ENCODE data around the gene SURF4.

The SURF4 gene

DNA sequence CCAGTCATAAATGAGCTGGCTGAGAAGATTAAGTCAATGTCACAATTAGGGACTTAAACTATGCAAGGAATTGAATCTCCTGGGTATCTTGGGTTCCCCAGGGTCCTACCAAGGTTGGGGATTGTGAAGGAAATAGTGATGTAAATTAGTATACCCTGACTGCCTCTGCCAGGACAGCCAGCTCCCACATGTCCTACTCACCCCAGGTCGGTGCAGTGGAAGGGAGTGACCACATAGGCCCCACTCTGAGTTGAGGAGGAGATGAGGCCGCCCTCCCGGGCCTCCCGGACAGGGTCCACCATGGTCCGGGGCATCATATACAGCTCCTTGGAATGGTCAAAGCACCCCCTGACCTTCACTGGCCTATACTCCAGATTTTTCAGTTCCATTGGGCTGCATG is 22.3 kb downstream of the SURF4 start:
- in situ Hi-C loops (cut with MboI; ENCODE audit: low sequenced_read_pairs): no loop called here

DNA sequence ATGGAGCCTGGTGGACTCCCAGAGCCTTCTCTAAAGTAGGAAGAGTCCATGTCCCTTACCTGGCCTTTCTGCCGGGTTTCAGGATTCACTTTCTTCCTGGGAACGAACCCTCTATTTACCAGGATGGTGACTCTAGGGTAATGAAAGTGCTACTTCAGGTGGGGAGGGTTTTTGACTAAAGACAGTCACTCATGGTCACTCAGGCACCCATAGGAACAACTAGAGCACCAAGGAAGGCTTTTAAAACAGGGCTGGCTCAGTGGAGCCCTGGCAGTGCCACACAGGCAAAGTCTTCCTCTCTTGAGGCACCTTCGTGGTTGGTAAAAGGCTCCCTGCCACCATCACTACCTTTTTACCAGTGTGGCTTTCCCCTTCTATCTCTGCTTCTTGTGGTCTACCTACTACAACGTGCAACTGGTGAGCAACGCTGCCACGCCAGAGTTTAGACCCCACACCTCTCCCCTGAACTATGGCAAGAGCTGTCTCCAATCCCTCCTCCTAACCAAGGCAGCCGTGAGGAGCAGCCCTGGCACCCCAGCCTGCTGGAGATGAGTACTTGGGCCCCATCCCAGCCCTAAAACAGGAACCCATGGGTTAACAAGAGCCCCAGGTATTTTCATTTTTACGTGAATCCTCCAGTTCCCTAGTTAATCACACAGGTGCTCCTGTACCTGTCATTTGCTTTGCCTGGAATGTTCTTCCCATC is 23.1 kb downstream of the SURF4 start:
- in situ Hi-C loops (cut with MboI; ENCODE audit: low sequenced_read_pairs): no loop called here

DNA sequence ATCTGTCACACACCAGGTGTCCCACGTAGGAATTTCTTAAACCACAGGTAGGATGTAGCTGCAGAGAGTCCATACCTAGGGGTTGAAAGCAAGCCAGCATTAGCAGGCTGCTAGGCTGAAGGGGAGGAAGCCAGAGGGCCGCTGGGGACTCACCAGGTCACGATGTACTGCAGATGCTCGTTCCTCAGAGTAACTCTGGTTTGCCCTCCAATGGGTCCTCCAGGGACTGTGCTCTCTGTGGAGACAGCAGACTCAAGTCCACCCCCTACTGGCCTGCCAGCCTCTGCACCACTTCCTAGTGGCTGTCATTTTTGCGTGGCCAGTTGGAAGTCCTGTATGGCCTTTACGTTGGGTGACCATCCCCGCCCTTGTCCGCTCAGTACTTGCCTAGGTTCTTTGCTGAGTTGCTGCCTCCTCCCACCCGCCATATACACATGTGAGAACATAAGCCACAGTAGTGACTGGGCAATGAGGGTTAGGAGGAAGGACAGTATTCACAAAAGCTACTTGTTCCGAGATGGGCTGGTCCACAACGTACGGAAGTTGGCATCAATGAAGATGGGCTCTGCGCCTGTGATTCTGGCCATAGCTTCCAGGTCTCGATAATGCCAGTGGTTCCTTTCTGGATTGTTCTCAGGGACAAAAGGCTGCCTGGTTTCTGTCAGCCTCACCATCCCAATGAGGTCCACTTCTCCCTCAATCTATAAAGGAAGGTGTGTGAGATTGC is 23.8 kb downstream of the SURF4 start:
- in situ Hi-C loops (cut with MboI; ENCODE audit: low sequenced_read_pairs): no loop called here

DNA sequence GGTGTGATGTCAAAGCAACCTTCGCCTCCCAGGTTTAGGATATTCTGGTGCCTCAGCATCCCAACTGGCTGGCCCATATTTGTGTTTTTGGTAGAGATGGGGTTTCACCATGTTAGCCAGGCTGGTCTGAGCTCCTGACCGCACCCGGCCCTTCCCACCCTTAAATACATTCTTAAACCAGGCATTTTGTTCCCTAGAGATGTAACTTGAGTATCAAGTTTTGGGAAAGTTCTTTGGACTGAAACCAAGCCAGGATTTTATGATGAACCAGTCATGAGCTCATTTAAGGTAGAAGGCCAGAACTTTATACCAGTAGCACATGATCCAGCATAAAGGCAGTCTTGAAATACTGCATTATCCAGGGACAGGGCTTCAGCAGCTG is 24.3 kb downstream of the SURF4 start:
- in situ Hi-C loops (cut with MboI; ENCODE audit: low sequenced_read_pairs): no loop called here

DNA sequence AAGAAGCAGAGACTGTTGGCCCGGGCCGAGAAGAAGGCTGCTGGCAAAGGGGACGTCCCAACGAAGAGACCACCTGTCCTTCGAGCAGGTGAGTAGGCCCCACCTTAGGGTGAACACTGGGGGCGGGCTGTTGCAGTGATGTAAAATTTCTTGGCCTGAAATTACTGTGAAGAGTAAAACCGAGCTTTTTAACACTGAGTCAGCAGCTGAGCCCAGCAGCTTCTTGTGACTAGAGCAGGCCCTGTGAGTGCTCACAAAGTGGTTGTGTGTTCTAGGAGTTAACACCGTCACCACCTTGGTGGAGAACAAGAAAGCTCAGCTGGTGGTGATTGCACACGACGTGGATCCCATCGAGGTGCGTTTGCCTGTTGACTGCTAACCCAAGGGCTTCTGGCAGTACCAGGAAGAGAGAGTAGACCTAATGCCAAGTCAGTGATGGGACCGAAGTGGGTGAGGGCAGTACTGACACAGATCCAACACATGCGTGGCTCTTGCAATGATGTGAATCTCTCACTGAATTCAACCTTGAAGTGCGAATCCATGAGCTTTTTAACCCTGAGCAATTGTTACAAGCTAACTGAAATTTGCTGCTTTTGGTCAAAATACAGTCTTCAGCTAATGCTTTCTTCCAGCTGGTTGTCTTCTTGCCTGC is 25.8 kb downstream of the SURF4 start:
- in situ Hi-C loops (cut with MboI; ENCODE audit: low sequenced_read_pairs): no loop called here

DNA sequence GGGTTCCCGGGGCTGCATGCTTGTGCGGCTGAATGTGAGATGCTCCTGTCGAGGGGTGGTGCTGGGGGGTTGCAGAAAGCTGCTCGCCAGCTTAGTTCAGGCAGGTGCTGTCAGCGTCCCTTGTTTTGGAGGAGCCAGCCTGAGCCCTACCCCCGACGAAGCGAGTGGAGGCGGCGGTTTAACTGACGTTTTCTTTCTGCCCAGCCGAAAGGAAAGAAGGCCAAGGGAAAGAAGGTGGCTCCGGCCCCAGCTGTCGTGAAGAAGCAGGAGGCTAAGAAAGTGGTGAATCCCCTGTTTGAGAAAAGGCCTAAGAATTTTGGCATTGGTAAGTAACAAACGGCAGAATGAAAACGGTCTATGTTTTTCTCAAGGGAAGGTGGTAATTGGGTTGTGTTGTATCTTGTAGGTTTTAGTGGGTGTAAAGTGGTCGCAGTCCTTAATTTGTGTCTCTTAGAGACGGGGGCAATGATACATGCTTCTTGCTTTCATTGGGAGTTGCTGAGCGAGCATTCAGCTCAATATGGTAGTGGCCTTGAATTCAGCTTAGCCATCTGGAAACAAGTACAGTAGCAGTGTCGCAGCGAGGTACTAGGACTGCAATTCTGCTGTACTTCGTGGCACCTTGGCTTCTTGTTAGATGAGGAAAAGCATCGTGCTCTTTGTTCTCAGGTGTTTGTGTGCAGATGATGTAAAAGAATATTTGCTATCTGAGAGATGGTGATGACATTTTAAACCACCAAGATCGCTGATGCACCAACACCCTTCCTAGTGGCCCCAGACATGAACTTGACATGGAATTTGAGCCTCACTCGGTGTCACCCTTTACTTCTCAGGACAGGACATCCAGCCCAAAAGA is 26.9 kb downstream of the SURF4 start:
- in situ Hi-C loops (cut with MboI; ENCODE audit: low sequenced_read_pairs): no loop called here

DNA sequence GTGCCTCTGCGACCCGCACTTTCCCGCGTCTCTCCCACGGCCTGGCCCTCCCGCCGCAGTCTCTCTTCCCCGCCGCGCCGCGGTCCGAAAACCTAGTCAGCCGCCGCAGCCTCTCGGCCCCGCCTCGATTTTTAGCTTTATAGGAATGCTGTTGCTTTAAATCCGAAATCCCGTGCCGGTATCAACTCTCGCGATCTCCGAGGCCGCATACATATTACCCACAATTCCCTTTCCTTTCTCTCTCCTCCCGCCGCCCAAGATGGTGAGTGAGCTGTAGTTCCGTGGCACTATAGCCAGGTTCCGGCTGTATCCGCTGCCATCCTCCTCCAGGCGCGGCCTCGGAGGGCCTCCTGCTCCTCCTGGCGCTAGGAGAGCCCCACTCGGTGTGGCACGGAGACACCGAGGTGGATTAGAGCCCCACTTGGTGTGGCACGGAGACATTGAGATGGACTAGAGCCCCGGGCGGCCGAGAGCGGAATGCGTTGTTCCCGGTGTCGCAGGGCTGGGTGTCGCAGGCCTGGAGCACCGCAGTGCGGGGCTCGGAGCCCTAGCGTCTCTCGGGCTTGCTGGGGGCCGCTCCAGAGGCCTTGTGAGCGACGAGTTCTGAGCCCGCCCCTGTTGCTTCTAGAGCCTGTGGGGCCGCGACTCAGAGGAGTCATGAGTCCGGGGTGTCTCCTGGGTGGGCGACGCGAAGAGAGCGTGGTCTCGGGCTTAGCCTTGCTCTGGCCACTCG is 27.7 kb downstream of the SURF4 start, which contains the start of the genes MED22 and RPL7A:
TSS of gene MED22 (minus strand) at position 147 of the 733 bp plus-strand sequence. CDS start 1,469 bp downstream, outside the sequence.
TSS of gene RPL7A (plus strand) at position 234 of the 733 bp plus-strand sequence. CDS start at position 260, 26 bp downstream.
- in situ Hi-C loops (cut with MboI; ENCODE audit: low sequenced_read_pairs): no loop called here

DNA sequence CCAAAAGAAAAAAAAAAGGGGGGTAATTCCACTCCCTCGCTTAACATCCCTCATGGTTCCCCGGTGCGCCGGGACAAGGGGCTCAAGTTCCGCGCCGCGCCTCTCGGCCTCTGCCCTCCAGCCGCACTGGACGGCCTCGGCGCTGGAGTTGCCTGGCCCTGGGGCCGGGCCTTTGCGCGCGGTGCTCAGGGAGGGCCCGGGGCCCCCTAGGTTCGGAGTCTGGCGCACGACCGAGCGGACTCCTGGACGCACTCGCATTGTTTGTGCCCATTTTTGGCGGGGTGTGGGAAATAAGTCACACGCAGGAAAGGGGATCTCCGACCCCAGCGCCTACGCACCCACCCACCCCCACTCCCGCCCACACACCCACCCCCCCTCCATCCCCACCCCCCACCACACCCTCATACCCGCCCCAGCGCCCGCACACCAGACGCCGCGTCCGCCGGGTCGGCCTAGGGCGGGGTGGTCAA is 28.3 kb downstream of the SURF4 start:
- in situ Hi-C loops (cut with MboI; ENCODE audit: low sequenced_read_pairs): no loop called here

DNA sequence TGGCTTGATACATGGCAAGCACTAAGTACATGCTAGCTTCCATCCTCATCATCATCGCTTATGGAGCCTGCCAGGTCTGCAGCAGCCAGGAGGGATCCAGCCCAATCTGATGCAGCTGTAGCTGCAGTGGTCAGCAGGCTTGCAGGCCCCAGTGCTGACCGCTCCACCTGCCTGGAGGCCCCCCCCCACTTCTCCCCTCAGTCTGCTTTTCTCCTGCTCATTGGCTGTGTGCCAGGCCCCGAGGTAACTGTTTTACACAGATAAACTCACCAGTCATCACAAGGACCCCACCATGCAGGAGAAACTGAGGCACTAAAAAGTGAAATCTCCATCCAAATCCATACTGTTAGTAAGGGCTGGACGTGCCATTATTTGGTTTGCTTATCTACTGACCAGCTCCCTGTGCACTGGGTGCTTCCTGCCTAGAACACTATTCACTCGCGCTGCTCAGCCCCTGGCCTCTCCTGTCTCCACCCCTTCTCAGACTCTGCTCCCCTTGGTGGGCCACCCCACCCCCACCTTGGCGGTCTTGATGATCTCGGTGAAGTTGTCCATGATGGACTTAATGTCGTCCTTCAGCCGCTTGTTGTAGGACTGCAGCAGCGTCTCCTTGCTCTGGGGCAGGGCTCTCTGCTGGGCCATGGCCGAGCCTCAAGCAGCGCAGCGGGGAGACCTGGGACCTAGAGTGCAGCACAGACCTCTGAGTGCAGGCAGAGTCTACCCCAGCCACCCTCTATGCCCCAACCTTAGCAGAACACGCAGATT is 29.7 kb downstream of the SURF4 start:
- in situ Hi-C loops (cut with MboI; ENCODE audit: low sequenced_read_pairs): no loop called here

DNA sequence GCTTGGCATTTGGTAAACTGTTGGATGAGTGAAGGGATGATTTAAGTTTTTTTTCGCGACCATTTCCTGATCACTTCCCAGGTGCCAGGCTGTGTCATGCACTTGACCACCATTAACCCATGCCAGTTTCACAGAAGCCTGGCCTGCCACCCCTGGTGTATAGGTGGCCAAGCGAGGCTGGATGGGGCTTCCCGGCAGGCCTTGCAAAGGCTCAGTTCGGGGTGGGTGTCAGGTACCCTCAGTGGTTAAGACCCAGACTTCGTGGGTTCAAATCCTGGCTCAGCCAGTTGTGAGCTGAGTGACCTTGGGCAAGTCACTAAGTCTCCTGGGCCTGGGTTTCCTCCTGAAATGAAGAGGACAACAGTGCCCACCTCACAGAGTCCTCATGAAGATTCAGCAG is 30.3 kb downstream of the SURF4 start:
- in situ Hi-C loops (cut with MboI; ENCODE audit: low sequenced_read_pairs): no loop called here

DNA sequence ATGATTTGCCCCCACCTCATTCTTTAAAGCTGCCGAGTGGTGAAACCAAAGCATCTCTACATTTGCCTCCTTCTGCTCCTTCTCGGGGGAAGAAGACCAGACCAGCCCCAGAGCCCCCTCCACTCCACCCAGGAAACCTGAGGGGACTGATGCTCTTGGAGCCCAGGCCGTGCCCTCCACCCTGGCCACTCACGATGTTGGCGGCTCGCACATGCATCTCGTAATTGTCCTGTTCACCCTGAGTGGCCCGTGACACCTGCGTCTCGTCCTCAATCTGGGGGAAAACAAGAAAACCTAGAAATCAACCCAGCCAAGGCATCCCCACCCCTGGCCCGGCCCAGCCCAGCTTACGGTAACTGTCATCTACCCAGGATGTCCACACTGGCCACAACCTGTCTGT is 30.9 kb downstream of the SURF4 start:
- in situ Hi-C loops (cut with MboI; ENCODE audit: low sequenced_read_pairs): no loop called here

DNA sequence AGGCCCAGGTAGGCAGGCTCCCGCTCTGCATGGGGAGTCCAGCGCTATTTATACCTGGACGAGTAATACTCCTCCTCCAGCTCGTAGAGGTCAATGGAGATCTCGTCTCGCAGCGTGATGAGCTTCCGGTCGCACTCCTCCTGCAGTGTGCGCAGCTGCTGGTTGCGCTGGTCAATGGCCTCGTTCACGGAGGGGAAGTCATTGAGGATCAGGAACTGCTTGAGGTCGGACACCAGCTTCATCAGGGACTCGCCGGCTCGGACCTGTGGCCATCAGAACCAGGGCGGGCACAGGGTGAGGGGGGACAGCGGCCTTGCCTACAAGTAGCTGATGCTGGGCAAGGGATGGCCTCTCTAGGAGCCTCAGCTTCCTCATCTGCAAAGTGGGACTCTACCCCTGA is 31.8 kb downstream of the SURF4 start:
- in situ Hi-C loops (cut with MboI; ENCODE audit: low sequenced_read_pairs): no loop called here

DNA sequence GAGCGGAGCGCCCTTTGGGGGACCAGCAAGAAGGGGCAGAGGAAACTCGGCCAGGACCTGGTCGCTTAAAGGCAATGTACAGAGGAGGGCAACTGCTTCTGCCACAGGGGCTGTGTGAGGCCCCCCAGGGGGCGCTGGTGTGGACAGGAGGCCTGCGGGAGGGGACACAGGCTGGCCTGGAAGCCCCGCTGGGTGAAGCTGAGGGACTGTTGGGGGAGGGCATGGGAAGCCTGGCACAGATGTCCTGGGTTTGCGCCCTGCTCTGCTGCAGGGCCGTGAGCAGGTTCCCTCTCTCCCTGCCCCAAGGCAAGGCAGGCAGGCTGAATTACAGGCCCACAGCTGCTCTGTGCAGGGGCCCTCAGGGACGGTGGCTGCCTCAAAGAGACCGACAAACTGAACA is 33.3 kb downstream of the SURF4 start:
- in situ Hi-C loops (cut with MboI; ENCODE audit: low sequenced_read_pairs): no loop called here

DNA sequence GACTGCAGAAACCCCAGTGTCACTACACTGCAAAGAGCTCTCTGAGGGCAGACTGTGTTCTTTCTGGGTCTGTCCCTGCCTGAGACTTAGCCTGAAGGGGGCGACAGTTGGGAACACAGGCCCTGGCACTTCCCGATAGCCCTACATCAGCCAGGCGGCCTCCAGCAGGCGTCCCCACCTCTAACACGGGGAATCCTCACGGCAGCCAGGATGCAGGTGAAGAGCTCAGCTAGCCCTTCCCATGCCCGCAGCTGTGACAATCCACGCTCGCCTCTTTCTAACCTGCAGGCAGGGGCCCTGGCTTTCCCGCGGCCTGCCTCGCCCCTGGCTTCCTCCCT is 33.8 kb downstream of the SURF4 start:
- in situ Hi-C loops (cut with MboI; ENCODE audit: low sequenced_read_pairs): no loop called here

DNA sequence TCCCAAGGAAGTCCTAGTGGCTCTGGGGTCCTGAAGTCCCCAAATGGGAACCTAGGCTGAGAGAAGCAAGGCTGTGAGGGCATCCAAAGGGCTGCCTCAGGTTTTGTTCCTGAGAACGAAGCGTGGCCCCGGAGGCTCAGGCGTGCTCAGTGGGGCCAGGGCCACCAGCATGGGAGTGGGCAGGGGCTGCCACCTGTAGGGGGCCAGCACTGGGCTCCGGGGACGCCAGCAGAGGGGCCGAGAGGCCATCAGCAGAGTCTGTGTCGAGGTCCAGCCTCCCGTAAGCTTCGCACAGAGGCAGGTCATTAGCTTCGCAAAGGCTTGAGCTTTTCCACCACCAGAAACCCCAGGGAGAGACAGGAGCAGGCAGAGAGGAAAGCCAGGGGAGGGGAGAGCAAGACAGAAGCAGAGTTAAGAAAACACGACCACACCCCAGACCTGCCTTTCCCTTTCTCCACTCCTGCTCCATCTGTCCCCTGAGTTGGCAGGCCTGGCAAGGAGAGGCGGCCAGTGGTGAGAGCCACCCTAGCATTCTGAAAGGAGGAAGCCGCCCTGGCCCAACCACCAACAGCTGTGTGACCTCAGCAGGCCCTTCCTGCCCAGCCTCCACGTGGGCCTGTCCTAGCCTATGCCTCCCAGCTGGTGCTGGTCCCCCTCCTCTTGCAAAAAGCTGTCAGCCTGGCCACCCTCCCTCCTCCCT is 34.3 kb downstream of the SURF4 start:
- in situ Hi-C loops (cut with MboI; ENCODE audit: low sequenced_read_pairs): no loop called here

DNA sequence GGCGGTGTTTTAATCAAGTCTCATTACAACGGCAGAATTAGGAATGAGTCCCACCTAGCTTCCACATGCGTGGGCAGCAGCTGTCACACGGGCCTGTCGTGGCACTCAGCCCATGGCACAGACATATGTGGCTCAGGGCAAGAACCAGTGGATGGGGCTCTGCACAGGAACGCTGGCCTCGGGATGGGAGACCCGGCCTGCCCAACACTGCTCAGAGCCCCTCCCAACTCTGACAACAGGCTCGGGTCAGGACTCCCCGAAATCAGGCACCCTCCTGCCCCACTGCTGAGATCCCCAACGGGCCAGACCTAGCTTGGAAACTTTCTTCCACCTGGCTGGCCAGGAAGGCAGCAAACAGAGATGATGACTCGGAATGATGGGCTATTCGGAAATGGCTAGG is 34.9 kb downstream of the SURF4 start:
- in situ Hi-C loops (cut with MboI; ENCODE audit: low sequenced_read_pairs): no loop called here

DNA sequence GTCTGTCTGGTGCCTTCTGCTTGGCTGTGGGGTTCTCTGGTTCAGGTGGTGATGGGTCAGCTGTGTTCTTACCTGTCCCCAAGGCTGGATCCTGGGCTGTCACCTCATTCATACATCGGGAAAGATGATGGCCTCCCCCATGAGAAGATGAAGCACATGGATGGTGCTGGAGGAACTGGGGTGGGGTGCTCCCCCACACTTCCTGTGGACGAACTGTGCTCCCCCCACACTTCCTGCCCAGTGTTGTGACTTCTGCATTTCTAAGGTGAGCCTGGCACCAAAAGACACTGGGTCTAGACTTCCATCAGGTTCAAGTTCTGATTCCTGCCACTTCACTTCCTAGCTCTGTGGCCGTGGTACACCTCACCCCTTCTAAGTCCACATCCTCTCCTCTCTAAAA is 35.6 kb downstream of the SURF4 start:
- in situ Hi-C loops (cut with MboI; ENCODE audit: low sequenced_read_pairs): no loop called here

DNA sequence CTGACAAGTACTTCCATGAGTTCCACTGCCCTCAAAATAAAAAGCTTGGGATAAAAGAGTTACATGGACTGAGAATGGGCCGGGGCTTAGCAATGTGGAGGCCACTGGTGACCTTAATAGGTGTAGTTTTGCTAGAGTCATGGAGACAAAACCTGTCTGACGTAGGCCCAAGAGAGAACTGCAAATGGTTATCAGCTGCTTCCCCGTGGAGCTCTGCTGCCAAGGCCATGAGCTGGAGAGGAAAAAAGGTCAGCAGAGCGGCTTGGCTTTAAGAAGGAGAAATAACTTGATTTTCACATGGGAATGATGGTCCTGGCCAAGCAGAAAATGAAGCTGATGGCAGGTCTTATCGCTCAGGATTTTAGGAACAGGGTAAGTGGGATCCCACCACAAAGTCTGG is 36.2 kb downstream of the SURF4 start:
- in situ Hi-C loops (cut with MboI; ENCODE audit: low sequenced_read_pairs): no loop called here
